ENCODE data around the gene KPNB1.

The KPNB1 gene

DNA sequence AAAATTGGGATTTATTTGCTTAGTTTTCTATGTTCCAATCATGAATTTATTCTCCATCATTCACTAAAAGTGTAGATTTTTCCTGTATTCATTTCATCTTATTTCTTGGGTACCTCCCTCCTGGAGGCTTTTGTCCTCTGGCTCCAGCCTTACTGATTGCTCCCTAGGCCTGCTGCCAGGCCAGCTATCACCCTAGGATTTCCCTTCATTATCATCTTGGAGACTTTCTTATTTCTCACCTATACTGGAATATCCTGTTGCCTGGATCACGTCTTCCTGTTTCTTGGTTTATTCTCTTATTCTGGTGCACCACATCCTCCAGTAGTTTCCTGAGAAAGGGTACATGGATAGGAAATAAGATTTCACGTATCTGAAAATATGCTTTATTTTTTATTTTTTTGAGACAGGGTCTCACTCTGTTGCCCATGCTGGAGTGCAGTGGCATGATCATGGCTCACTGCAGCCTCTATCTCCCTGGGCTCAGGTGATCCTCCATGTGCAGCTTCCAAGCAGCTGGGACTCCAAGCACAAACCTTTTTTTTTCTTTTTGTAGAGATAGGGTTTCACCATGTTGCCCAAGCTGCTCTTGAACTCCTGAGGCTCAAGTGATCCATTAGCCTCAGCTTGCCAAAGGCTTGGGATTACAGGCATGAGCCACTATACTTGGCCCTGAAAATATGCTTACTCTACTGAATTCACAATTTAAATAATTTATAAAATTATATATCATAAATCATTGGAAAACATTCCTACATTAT lies 13.3 kb upstream of the KPNB1 start:
- no peak for TF ChIP-seq NFIC (IDR thresholded peaks at IDR 0.05)
- TF ChIP-seq TAF1 (IDR thresholded peaks at IDR 0.05; ENCODE audit: low read depth) = no peak
- TF ChIP-seq YY1 (IDR thresholded peaks at IDR 0.05; ENCODE audit: low read depth) = no peak
- TF ChIP-seq, protein P1, sequence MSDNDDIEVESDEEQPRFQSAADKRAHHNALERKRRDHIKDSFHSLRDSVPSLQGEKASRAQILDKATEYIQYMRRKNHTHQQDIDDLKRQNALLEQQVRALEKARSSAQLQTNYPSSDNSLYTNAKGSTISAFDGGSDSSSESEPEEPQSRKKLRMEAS (IDR thresholded peaks at IDR 0.05) = no peak
- no peak for TF ChIP-seq TCF12 (IDR thresholded peaks at IDR 0.05; ENCODE audit: low read depth)
- TF ChIP-seq, protein P2, sequence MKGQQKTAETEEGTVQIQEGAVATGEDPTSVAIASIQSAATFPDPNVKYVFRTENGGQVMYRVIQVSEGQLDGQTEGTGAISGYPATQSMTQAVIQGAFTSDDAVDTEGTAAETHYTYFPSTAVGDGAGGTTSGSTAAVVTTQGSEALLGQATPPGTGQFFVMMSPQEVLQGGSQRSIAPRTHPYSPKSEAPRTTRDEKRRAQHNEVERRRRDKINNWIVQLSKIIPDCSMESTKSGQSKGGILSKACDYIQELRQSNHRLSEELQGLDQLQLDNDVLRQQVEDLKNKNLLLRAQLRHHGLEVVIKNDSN (IDR thresholded peaks at IDR 0.05) = no peak
- TF ChIP-seq, protein P3, sequence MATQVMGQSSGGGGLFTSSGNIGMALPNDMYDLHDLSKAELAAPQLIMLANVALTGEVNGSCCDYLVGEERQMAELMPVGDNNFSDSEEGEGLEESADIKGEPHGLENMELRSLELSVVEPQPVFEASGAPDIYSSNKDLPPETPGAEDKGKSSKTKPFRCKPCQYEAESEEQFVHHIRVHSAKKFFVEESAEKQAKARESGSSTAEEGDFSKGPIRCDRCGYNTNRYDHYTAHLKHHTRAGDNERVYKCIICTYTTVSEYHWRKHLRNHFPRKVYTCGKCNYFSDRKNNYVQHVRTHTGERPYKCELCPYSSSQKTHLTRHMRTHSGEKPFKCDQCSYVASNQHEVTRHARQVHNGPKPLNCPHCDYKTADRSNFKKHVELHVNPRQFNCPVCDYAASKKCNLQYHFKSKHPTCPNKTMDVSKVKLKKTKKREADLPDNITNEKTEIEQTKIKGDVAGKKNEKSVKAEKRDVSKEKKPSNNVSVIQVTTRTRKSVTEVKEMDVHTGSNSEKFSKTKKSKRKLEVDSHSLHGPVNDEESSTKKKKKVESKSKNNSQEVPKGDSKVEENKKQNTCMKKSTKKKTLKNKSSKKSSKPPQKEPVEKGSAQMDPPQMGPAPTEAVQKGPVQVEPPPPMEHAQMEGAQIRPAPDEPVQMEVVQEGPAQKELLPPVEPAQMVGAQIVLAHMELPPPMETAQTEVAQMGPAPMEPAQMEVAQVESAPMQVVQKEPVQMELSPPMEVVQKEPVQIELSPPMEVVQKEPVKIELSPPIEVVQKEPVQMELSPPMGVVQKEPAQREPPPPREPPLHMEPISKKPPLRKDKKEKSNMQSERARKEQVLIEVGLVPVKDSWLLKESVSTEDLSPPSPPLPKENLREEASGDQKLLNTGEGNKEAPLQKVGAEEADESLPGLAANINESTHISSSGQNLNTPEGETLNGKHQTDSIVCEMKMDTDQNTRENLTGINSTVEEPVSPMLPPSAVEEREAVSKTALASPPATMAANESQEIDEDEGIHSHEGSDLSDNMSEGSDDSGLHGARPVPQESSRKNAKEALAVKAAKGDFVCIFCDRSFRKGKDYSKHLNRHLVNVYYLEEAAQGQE (IDR thresholded peaks at IDR 0.05; ENCODE audit: low read depth) = no peak
- no peak for TF ChIP-seq EGR1 (IDR thresholded peaks at IDR 0.05)
- TF ChIP-seq ZBTB7A (IDR thresholded peaks at IDR 0.05; ENCODE audit: low read depth) = no peak
- TF ChIP-seq RAD21 (IDR thresholded peaks at IDR 0.05; ENCODE audit: low read depth) = no peak
- TF ChIP-seq CEBPB (IDR thresholded peaks at IDR 0.05) = no peak
- no peak for TF ChIP-seq CREB1 (IDR thresholded peaks at IDR 0.05; ENCODE audit: low read depth)
- no peak for TF ChIP-seq EP300 (IDR thresholded peaks at IDR 0.05; ENCODE audit: borderline replicate concordance)
- TF ChIP-seq FOXM1 (IDR thresholded peaks at IDR 0.05; ENCODE audit: borderline replicate concordance, low read depth) = no peak
- TF ChIP-seq TEAD4 (IDR thresholded peaks at IDR 0.05) = no peak

DNA sequence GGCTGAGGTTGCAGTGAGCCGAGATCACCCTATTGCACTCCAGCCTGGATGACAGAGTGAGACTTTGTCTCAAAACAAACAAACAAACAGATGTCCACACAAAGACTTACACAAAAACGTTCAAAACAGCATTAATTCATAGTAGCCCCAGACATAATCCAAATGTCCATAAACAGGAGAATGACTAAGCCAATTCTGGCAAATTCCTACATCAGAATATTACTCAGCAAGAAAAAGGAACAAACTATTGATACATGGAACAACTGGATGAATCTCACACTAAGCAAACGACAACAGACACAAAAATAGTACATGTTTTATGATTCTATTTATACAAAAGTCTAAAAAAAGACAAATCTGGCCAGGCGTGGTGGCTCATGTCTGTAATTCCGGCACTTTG lies 10.8 kb upstream of the KPNB1 start:
- TF ChIP-seq RAD21 (IDR thresholded peaks at IDR 0.05; ENCODE audit: low read depth) (no peak), CEBPB (IDR thresholded peaks at IDR 0.05) (no peak), TAF1 (IDR thresholded peaks at IDR 0.05; ENCODE audit: low read depth) (no peak), CREB1 (IDR thresholded peaks at IDR 0.05; ENCODE audit: low read depth) (no peak), FOXM1 (IDR thresholded peaks at IDR 0.05; ENCODE audit: borderline replicate concordance, low read depth) (no peak)
- TF ChIP-seq, protein P3 (IDR thresholded peaks at IDR 0.05; ENCODE audit: low read depth) = no peak
- TF ChIP-seq, protein P1 (IDR thresholded peaks at IDR 0.05) = no peak

DNA sequence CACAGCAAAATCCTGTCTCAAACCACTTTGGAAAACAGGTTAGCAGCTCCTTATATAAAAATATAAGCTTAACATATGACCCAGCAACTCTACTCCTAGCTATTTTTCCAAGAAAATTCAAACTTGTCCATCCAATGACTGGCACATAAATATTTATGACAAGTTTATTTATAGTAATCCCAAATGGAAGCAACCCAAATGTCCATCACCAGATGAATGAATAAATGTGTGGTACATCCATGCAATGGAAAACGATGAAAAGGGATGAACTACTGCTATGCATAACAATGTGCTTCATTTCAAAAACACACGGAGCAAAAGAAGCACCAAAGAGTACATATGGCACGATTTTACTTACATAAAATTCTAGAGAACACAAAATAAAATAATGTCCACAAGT lies 9.6 kb upstream of the KPNB1 start:
- no peak for TF ChIP-seq CREB1 (IDR thresholded peaks at IDR 0.05; ENCODE audit: low read depth)
- TF ChIP-seq, protein P3 (IDR thresholded peaks at IDR 0.05; ENCODE audit: low read depth) = no peak
- TF ChIP-seq, protein P2 (IDR thresholded peaks at IDR 0.05) = no peak
- TF ChIP-seq RAD21 (IDR thresholded peaks at IDR 0.05; ENCODE audit: low read depth) = no peak
- TF ChIP-seq NFIC (IDR thresholded peaks at IDR 0.05) = no peak
- no peak for TF ChIP-seq FOXM1 (IDR thresholded peaks at IDR 0.05; ENCODE audit: borderline replicate concordance, low read depth)
- no peak for TF ChIP-seq CEBPB (IDR thresholded peaks at IDR 0.05)
- no peak for TF ChIP-seq EP300 (IDR thresholded peaks at IDR 0.05; ENCODE audit: borderline replicate concordance)
- no peak for TF ChIP-seq ZBTB7A (IDR thresholded peaks at IDR 0.05; ENCODE audit: low read depth)
- TF ChIP-seq, protein P1 (IDR thresholded peaks at IDR 0.05) = no peak
- no peak for TF ChIP-seq TAF1 (IDR thresholded peaks at IDR 0.05; ENCODE audit: low read depth)
- TF ChIP-seq EGR1 (IDR thresholded peaks at IDR 0.05) = no peak
- no peak for TF ChIP-seq YY1 (IDR thresholded peaks at IDR 0.05; ENCODE audit: low read depth)
- TF ChIP-seq TCF12 (IDR thresholded peaks at IDR 0.05; ENCODE audit: low read depth) = no peak
- TF ChIP-seq TEAD4 (IDR thresholded peaks at IDR 0.05) = no peak

DNA sequence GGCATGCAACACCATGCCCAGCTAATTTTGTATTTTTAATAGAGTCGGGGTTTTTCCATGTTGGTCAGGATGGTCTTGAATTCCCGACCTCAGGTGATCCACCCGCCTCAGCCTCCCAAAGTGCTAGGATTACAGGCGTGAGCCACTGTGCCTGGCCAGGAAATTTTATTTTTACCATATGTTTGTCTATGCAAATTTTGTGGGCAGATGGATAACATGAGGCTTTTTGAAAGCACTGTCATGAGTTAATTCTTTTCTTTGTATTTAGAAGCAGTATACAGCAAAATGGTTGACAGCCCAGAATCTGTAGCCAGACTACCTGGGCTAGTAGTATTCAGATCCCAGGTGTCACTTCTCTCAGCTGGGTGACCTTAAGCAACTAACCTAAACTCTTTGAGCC lies 8.5 kb upstream of the KPNB1 start:
- TF ChIP-seq NFIC (IDR thresholded peaks at IDR 0.05) (no peak), RAD21 (IDR thresholded peaks at IDR 0.05; ENCODE audit: low read depth) (no peak), CREB1 (IDR thresholded peaks at IDR 0.05; ENCODE audit: low read depth) (no peak)
- TF ChIP-seq, protein P3 (IDR thresholded peaks at IDR 0.05; ENCODE audit: low read depth) = no peak
- TF ChIP-seq, protein P2 (IDR thresholded peaks at IDR 0.05) = no peak

All from Ishikawa (cell line).